Fibroblast of peridontal ligament (primary cell): ENCODE data around the gene DNAJC1.
"Not testable (repeated sequence)": the region's sequence is repeated elsewhere in the genome, so short reads cannot be mapped to it uniquely, and the experiment has no call there.

Source experiments
- DNase-seq: peaks from one replicate; pipeline ENCODE4 v3.0.0-alpha.2; 2010; ENCODE audit errors: extremely low read depth

Gene DNAJC1

GRCh38 chr10:21827308-21827707 is 176.2 kb downstream of the DNAJC1 start:
- DNase-seq = no peak

- DNase-seq = no peak
Observed at GRCh38 chr10:21826725-21827124, 176.8 kb downstream of the DNAJC1 start.

GRCh38 chr10:21825345-21825744 is 178.2 kb downstream of the DNAJC1 start:
- no peak for DNase-seq

GRCh38 chr10:21824409-21824808 is 179.1 kb downstream of the DNAJC1 start:
- DNase-seq = no peak

GRCh38 chr10:21823617-21824016 is 179.9 kb downstream of the DNAJC1 start:
- no peak for DNase-seq

- not testable (repeated sequence) for DNase-seq
Observed at GRCh38 chr10:21822273-21822672, 181.3 kb downstream of the DNAJC1 start.

- no peak for DNase-seq
Observed at GRCh38 chr10:21820952-21821351, 182.6 kb downstream of the DNAJC1 start.

- DNase-seq = not testable (repeated sequence)
Observed at GRCh38 chr10:21818416-21818815, 185.1 kb downstream of the DNAJC1 start.

- no peak for DNase-seq
Observed at GRCh38 chr10:21814866-21815265, 188.7 kb downstream of the DNAJC1 start.

- DNase-seq = no peak
Observed at GRCh38 chr10:21813946-21814345, 189.6 kb downstream of the DNAJC1 start.

GRCh38 chr10:21811245-21811585 is 192.3 kb downstream of the DNAJC1 start:
- DNase-seq = no peak

- no peak for DNase-seq
Observed at GRCh38 chr10:21810582-21811244, 192.8 kb downstream of the DNAJC1 start.

GRCh38 chr10:21808550-21808949 is 195.0 kb downstream of the DNAJC1 start:
- no peak for DNase-seq

GRCh38 chr10:21807180-21807579 is 196.3 kb downstream of the DNAJC1 start:
- DNase-seq = no peak

- no peak for DNase-seq
Observed at GRCh38 chr10:21803374-21803773, 200.2 kb downstream of the DNAJC1 start.

- DNase-seq = no peak
Observed at GRCh38 chr10:21801609-21802008, 201.9 kb downstream of the DNAJC1 start.

GRCh38 chr10:21797984-21798765 is 205.4 kb downstream of the DNAJC1 start:
- DNase-seq = no peak

GRCh38 chr10:21797533-21797932 is 206.0 kb downstream of the DNAJC1 start:
- no peak for DNase-seq

- DNase-seq = peak; percentile 21
Observed at GRCh38 chr10:21791276-21791675, 212.3 kb downstream of the DNAJC1 start.

GRCh38 chr10:21776883-21777282 is 226.6 kb downstream of the DNAJC1 start:
- DNase-seq = no peak

- no peak for DNase-seq
Observed at GRCh38 chr10:21771219-21771618, 232.3 kb downstream of the DNAJC1 start.

GRCh38 chr10:21769041-21769440 is 234.5 kb downstream of the DNAJC1 start:
- DNase-seq = no peak

- no peak for DNase-seq
Observed at GRCh38 chr10:21764466-21765189, 238.9 kb downstream of the DNAJC1 start.
